HepG2 (cell line): ENCODE measurements around the gene DCAKD. TPM values are rescaled to one million over a fixed set of nuclear protein-coding genes. Genes with fewer than 3 reads are reported as not detected.

Source experiments
- ATAC-seq: fragments of 200-7000 bp; cut with Tn5 transposase; 3 replicates; pipeline ENCODE4 v1.9.1; 2020; ENCODE audit warnings: mild to moderate bottlenecking, moderate library complexity
- BruUV-seq: library from RNA; stranded (reverse); fragments of 400-500 nt; replicated peaks from 2 replicates; lab custom pipeline; 2021; lab: Mats Ljungman, UMichigan
- CTCF ChIA-PET: fragments of 300-600 bp; formaldehyde crosslinking; extraction: SDS; loops from one replicate; lab custom pipeline; 2021; ENCODE audit warnings: low total read pairs, inconsistent platforms, low intra/inter-chr PET ratio; lab: Yijun Ruan, JAX
- POLR2A ChIA-PET: fragments of 350-600 bp; sonication (Branson Sonifier 250); formaldehyde crosslinking; loops from one replicate; lab custom pipeline; 2020; ENCODE audit warnings: antibody characterized with exemption, inconsistent platforms; lab: Yijun Ruan, JAX
- DNase-seq: peaks from one replicate; pipeline ENCODE4 v3.0.0-alpha.2; 2015; ENCODE audit warnings: low spot score
- FAIRE-seq: peaks from 3 replicates; lab custom pipeline; 2011; peaks lifted over from hg19 to GRCh38; lab: Jason Lieb, UNC
- H2AFZ ChIP-seq: one replicate; pipeline ENCODE4 v1.6.1; 2011; ENCODE audit warnings: low read length, inconsistent platforms
- H3K27ac ChIP-seq: fragments of 300-600 bp; 3 replicates; pipeline ENCODE4 v1.8.0; 2011; ENCODE audit warnings: mixed run types, mild to moderate bottlenecking, mixed read lengths, low read length, inconsistent platforms; ENCODE audit not compliant: insufficient read depth; ENCODE audit errors: extremely low read length
- H3K27me3 ChIP-seq, 2 experiments: fragments of 200-600 bp in 1 of 2; 2 replicates in 1 of 2; 3 replicates in 1 of 2; pipeline versions ENCODE4 v1.6.0 to v1.8.0; 2011; ENCODE audit warnings: low read length in 2 of 2, mild to moderate bottlenecking in 2 of 2, moderate library complexity in 2 of 2, inconsistent platforms in 1 of 2; ENCODE audit not compliant: insufficient read depth in 2 of 2, control insufficient read depth in 1 of 2
- H3K36me3 ChIP-seq, 2 experiments: fragments of 200-600 bp in 1 of 2; replicated peaks in 1 of 2; 2 replicates in 1 of 2; 3 replicates in 1 of 2; pipeline versions ENCODE4 v1.5.1 to v1.8.0; 2011; ENCODE audit warnings: low read length in 2 of 2, inconsistent platforms in 1 of 2; ENCODE audit not compliant: insufficient read depth in 2 of 2, control insufficient read depth in 1 of 2
- H3K4me1 ChIP-seq: 2 replicates; pipeline ENCODE4 v1.5.1; 2012; ENCODE audit warnings: low read length, inconsistent platforms; ENCODE audit not compliant: insufficient read depth
- H3K4me2 ChIP-seq: 2 replicates; pipeline ENCODE4 v1.6.0; 2011; ENCODE audit warnings: low read depth, low read length, inconsistent platforms
- H3K4me3 ChIP-seq, 3 experiments: fragments of 200-600 bp in 1 of 3; sonication (generic), shearing (Covaris generic) in 1 of 3; replicated peaks in 1 of 3; 2 replicates each; pipeline ENCODE4 v1.5.1; 2011 to 2016; ENCODE audit warnings: low read length in 3 of 3, inconsistent platforms in 2 of 3, low read depth in 2 of 3, mild to moderate bottlenecking in 2 of 3, control low read depth in 1 of 3, mixed read lengths in 1 of 3; ENCODE audit not compliant: insufficient read depth in 1 of 3
- H3K79me2 ChIP-seq: one replicate; pipeline ENCODE4 v1.6.1; 2011; ENCODE audit warnings: low read length, inconsistent platforms; ENCODE audit not compliant: insufficient read depth
- H3K9ac ChIP-seq: 2 replicates; pipeline ENCODE4 v1.6.0; 2011; ENCODE audit warnings: mild to moderate bottlenecking, low read depth, low read length, inconsistent platforms; ENCODE audit not compliant: insufficient read depth
- H3K9me3 ChIP-seq: 2 replicates; pipeline ENCODE4 v1.5.1; 2012; ENCODE audit warnings: mild to moderate bottlenecking, low read length
- H4K20me1 ChIP-seq: 2 replicates; pipeline ENCODE4 v1.6.0; 2011; ENCODE audit warnings: inconsistent platforms, mild to moderate bottlenecking, low read length, moderate library complexity; ENCODE audit not compliant: insufficient read depth
- EED ChIP-seq: sonication (generic); formaldehyde crosslinking; IDR thresholded peaks from 2 replicates; pipeline ENCODE4 v1.5.0; 2020; ENCODE audit warnings: mild to moderate bottlenecking, missing genetic modification reagents
- FLYWCH1 ChIP-seq: sonication (generic); formaldehyde crosslinking; IDR thresholded peaks from 2 replicates; pipeline ENCODE4 v1.8.1; 2023; ENCODE audit warnings: mild to moderate bottlenecking, missing genetic modification reagents
- SATB2 ChIP-seq: sonication (generic); formaldehyde crosslinking; IDR thresholded peaks from 2 replicates; pipeline ENCODE4 v1.5.0; 2020; ENCODE audit warnings: missing genetic modification reagents
- ZBED4 ChIP-seq: sonication (generic); formaldehyde crosslinking; IDR thresholded peaks from 2 replicates; pipeline ENCODE4 v1.4.0; 2020; ENCODE audit warnings: missing genetic modification reagents, borderline replicate concordance
- ZNF20 ChIP-seq: sonication (generic); formaldehyde crosslinking; IDR thresholded peaks from 2 replicates; pipeline ENCODE4 v1.4.0; 2020; ENCODE audit warnings: mild to moderate bottlenecking, moderate library complexity, missing genetic modification reagents
- ZNF253 ChIP-seq: sonication (generic); formaldehyde crosslinking; IDR thresholded peaks from 2 replicates; pipeline ENCODE4 v1.8.0; 2022; ENCODE audit warnings: mild to moderate bottlenecking, missing genetic modification reagents, borderline replicate concordance
- ZNF629 ChIP-seq: sonication (generic); formaldehyde crosslinking; conservative IDR thresholded peaks from 2 replicates; pipeline ENCODE4 v1.5.0; 2020; ENCODE audit warnings: missing genetic modification reagents
- ZNF691 ChIP-seq: sonication (generic); formaldehyde crosslinking; IDR thresholded peaks from 2 replicates; pipeline ENCODE4 v1.4.0; 2020; ENCODE audit warnings: missing genetic modification reagents, low read depth, mild to moderate bottlenecking, borderline replicate concordance
- WGBS: methylation state at CpG from one replicate; pipeline ENCODE4 v1.1.6; 2017; ENCODE audit warnings: low lambda C conversion rate; 5-methylcytosine and 5-hydroxymethylcytosine counted together
- in situ Hi-C: cut with HindIII; loops from 2 replicates; pipeline ENCODE4 v1.10.0; 2017; ENCODE audit warnings: low pct_unique_long_range_greater_than_20kb; ENCODE audit not compliant: extremely low pct_ligation_motif_present
- intact Hi-C: fragments of 100-400 bp; cut with micrococcal nuclease; formaldehyde crosslinking; loops from one replicate; pipeline ENCODE4 v1.10.0; 2022; ENCODE audit not compliant: unreplicated experiment
- polyA plus RNA-seq, 8 experiments: library from polyadenylated mRNA; depleted of rRNA in 3 of 8; stranded (reverse) in 7 of 8; unstranded in 1 of 8; fragments of >200 nt; fragmentation: Illumina TruSeq in 4 of 8; extraction: Trizol in 4 of 8; gene quantifications; 2 replicates each; pipeline versions ENCODE4 v1.2.1 to v1.2.3, GENCODE V29; 2011 to 2016; ENCODE audit warnings: low read depth in 4 of 8, missing spikeins in 1 of 8, mixed read lengths in 1 of 8; ENCODE audit not compliant: insufficient read depth in 1 of 8
- total RNA-seq, 5 experiments: library from RNA; depleted of rRNA; stranded (reverse); fragments of >200 nt; fragmentation: Illumina TruSeq; extraction: Trizol; gene quantifications; 2 replicates each; pipeline ENCODE4 v1.2.3, GENCODE V29; 2016; ENCODE audit warnings: low read depth in 1 of 5

Gene DCAKD
- total and polyA plus RNA-seq, 2 of the 13 experiments (the other 11 are each of a cell fraction or from before 2014, with no cell fraction given) = 25.9 to 29.2 TPM

GRCh38 chr17:44992242-44992939 lies 59.0 kb downstream of the DCAKD start:
- no peak for TF ChIP-seq ZNF691 (CRISPR knock-in tag)
- 0 out of 2 replicates have a peak, but pooled peaks have one; percentile 23 for TF ChIP-seq ZNF629
- H2AFZ ChIP-seq = no peak overlapping the region
- no peaks in the 10 kb centered on the region for H3K4me1 ChIP-seq
- in situ Hi-C loops (no loop called here), intact Hi-C loops (no loop called here)
- no peaks in the 10 kb centered on the region for H3K79me2 ChIP-seq
- H3K27me3 ChIP-seq = peaks cover 9 to 65% of the 10 kb centered on the region in 2 experiments; a peak in 4 of 5 replicates
- H3K9me3 ChIP-seq = no peaks in the 10 kb centered on the region
- ATAC-seq = no peak
- no TSS peak for BruUV-seq
- no peak for FAIRE-seq
- DNase-seq = no peak
- H3K4me3 ChIP-seq = no peak overlapping the region
- H3K36me3 ChIP-seq = no peaks in the 10 kb centered on the region
- no peak overlapping the region for H3K4me2 ChIP-seq
- H3K9ac ChIP-seq = no peak overlapping the region
- CTCF ChIA-PET = no interaction called here
- no peaks in the 10 kb centered on the region for H4K20me1 ChIP-seq
- POLR2A ChIA-PET = interaction anchor here (1.0 kb wide), 1 partner anchor 57 kb away, joined by 4 read pairs; no protein-coding TSS in a partner anchor
- H3K27ac ChIP-seq = no peak overlapping the region
- WGBS = 34% methylated on average over 5 of the region's 5 CpGs

- WGBS = 42% methylated on average over 8 of the region's 10 CpGs
- H3K9me3 ChIP-seq = no peaks in the 10 kb centered on the region
- H4K20me1 ChIP-seq = no peaks in the 10 kb centered on the region
- POLR2A ChIA-PET = interaction anchor here (0.8 to 1.3 kb wide), 3 partner anchors 9 to 71 kb away, joined by 3 read pairs; partner anchors contain the start of gene NMT1
- CTCF ChIA-PET = no interaction called here
- no peaks in the 10 kb centered on the region for H3K4me1 ChIP-seq
- in situ Hi-C loops = no loop called here
- H3K9ac ChIP-seq = no peak overlapping the region
- H3K27me3 ChIP-seq = peaks cover 12 to 59% of the 10 kb centered on the region in 2 experiments; a peak in 4 of 5 replicates
- DNase-seq (no peak), FAIRE-seq (no peak), ATAC-seq (no peak)
- H3K4me2 ChIP-seq = no peak overlapping the region
- intact Hi-C loops = no loop called here
- BruUV-seq = no TSS peak
- no peaks in the 10 kb centered on the region for H3K79me2 ChIP-seq
- H3K27ac ChIP-seq = no peak overlapping the region
- H3K4me3 ChIP-seq = no peak overlapping the region
- H2AFZ ChIP-seq = no peak overlapping the region
- no peaks in the 10 kb centered on the region for H3K36me3 ChIP-seq
- TF ChIP-seq FLYWCH1 (CRISPR knock-in tag) (no peak), EED (CRISPR knock-in tag) (no peak), ZNF20 (CRISPR knock-in tag) (no peak), SATB2 (CRISPR knock-in tag) (no peak), ZBED4 (CRISPR knock-in tag) (no peak), ZNF253 (CRISPR knock-in tag) (no peak)
Measured at GRCh38 chr17:44990994-44991393, 60.4 kb downstream of the DCAKD start.
